Tibial artery (tissue), 4 donors: Measurements from ENCODE around the gene C4A.

ENCODE experiments used
- DNase-seq, 2 donors: peaks; one replicate each; pipeline ENCODE4 v3.0.0-alpha.2; 2019
- H3K27ac ChIP-seq, 2 donors: fragments of 200-600 bp; sonication (generic) in 1 of 2; 1 replicate in 1 of 2; 2 replicates in 1 of 2; pipeline ENCODE4 v1.5.1; 2018 to 2019; ENCODE audit warnings: mild to moderate bottlenecking in 1 of 2
- H3K27me3 ChIP-seq, 2 donors: fragments of 200-600 bp; sonication (generic) in 1 of 2; one replicate each; pipeline versions ENCODE4 v1.5.1 to v1.6.0; 2016 to 2019
- H3K36me3 ChIP-seq, 3 donors: fragments of 200-600 bp; sonication (generic) in 2 of 3; one replicate each; pipeline ENCODE4 v1.5.1; 2016 to 2019; ENCODE audit warnings: mild to moderate bottlenecking in 2 of 3
- H3K4me1 ChIP-seq, 4 donors: fragments of 200-600 bp; sonication (generic) in 2 of 4; 1 replicate in 3 of 4; 2 replicates in 1 of 4; pipeline ENCODE4 v1.5.1; 2016 to 2019
- H3K4me3 ChIP-seq, 2 donors: fragments of 200-600 bp; sonication (generic) in 1 of 2; 1 replicate in 1 of 2; 2 replicates in 1 of 2; pipeline ENCODE4 v1.5.1; 2018 to 2019; ENCODE audit warnings: mild to moderate bottlenecking in 2 of 2
- H3K9me3 ChIP-seq, 3 donors: fragments of 200-600 bp; sonication (generic) in 1 of 3; one replicate each; pipeline ENCODE4 v1.5.1; 2016 to 2019
- intact Hi-C: fragments of 100-400 bp; cut with DNase I; formaldehyde crosslinking; loops from one replicate; pipeline ENCODE4 v1.15.0; 2023; ENCODE audit warnings: low total_unique reads
- TF ChIP-seq, protein P1 (sequence below), 2 experiments: fragments of 200-600 bp in 1 of 2; fragments of 450-650 bp in 1 of 2; IDR thresholded peaks; one replicate each; pipeline ENCODE4 v1.5.1; 2017 to 2019; ENCODE audit warnings: antibody characterized with exemption in 2 of 2, mild to moderate bottlenecking in 1 of 2, moderate library complexity in 1 of 2

The C4A gene

GRCh38 chr6:31954511-31954910 lies 27.3 kb upstream of the C4A start:
- Histone ChIP-seq H3K36me3 (peaks cover 50 to 69% (median 55%) of the 10 kb centered on the region in 3 donors), H3K4me1 (peaks cover 0 to 19% (median 16%) of the 10 kb centered on the region in 4 donors), H3K9me3 (no peaks in the 10 kb centered on the region), H3K27ac (no peak overlapping the region), H3K27me3 (no peaks in the 10 kb centered on the region), H3K4me3 (no peak overlapping the region)
- TF ChIP-seq, protein P1, sequence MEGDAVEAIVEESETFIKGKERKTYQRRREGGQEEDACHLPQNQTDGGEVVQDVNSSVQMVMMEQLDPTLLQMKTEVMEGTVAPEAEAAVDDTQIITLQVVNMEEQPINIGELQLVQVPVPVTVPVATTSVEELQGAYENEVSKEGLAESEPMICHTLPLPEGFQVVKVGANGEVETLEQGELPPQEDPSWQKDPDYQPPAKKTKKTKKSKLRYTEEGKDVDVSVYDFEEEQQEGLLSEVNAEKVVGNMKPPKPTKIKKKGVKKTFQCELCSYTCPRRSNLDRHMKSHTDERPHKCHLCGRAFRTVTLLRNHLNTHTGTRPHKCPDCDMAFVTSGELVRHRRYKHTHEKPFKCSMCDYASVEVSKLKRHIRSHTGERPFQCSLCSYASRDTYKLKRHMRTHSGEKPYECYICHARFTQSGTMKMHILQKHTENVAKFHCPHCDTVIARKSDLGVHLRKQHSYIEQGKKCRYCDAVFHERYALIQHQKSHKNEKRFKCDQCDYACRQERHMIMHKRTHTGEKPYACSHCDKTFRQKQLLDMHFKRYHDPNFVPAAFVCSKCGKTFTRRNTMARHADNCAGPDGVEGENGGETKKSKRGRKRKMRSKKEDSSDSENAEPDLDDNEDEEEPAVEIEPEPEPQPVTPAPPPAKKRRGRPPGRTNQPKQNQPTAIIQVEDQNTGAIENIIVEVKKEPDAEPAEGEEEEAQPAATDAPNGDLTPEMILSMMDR (IDR thresholded peaks at IDR 0.05) = no peak
- intact Hi-C loops = loop anchor here (5.0 kb wide), 1 partner anchor 47 kb away; no protein-coding TSS in a partner anchor
- no peak for DNase-seq

DNA sequence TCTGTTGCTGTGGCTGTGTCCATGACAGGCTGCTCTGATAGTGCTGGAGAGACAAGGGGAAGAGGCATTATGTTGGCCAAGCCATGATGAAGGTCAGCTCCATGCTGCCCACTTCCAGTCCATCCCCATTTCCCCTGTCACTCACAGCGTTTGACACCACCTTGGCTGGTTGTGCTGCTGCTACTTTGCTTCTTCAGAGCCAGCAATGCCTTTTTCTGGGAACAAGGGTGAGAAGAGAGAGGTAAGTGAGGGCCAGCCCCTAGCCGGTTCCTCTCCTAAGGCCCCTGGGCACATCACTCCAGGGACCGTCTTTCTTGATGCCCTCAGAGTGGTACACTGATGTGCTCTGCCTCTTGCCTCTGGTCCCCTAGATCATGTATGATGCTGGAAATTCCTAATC lies 25.1 kb upstream of the C4A start:
- Histone ChIP-seq H3K27me3 (no peaks in the 10 kb centered on the region), H3K4me1 (peaks cover 0 to 27% (median 21%) of the 10 kb centered on the region in 4 donors), H3K36me3 (peaks cover 58 to 70% (median 59%) of the 10 kb centered on the region in 3 donors), H3K4me3 (no peak overlapping the region), H3K27ac (no peak overlapping the region), H3K9me3 (no peaks in the 10 kb centered on the region)
- TF ChIP-seq, protein P1 (IDR thresholded peaks at IDR 0.05) = no peak
- no peak for DNase-seq
- intact Hi-C loops = no loop called here

DNA sequence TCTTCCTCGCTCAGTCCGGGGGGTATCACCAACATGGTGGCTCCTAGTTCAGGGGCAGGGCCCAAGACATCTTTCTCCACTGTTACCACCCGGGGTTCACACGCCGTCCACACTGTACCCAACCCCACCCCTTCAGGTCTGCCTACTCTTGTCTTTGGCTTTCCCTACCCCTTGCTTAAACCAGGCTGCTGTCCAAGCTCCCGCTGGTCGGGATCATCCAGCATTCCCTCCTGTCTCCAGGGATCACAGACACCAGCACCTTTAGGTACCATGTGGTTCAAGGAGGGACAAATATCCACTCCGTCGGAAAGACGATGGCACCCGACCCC lies 23.5 kb upstream of the C4A start:
- Histone ChIP-seq H3K27ac (peak overlapping the region; percentile 88 to 94), H3K9me3 (no peaks in the 10 kb centered on the region), H3K36me3 (peaks cover 58 to 70% (median 66%) of the 10 kb centered on the region in 3 donors), H3K4me3 (peak overlapping the region; percentile 77 to 87), H3K4me1 (peaks cover 0 to 27% (median 21%) of the 10 kb centered on the region in 4 donors), H3K27me3 (no peaks in the 10 kb centered on the region)
- intact Hi-C loops = no loop called here
- TF ChIP-seq, protein P1 (IDR thresholded peaks at IDR 0.05) = no peak
- DNase-seq = no peak

DNA sequence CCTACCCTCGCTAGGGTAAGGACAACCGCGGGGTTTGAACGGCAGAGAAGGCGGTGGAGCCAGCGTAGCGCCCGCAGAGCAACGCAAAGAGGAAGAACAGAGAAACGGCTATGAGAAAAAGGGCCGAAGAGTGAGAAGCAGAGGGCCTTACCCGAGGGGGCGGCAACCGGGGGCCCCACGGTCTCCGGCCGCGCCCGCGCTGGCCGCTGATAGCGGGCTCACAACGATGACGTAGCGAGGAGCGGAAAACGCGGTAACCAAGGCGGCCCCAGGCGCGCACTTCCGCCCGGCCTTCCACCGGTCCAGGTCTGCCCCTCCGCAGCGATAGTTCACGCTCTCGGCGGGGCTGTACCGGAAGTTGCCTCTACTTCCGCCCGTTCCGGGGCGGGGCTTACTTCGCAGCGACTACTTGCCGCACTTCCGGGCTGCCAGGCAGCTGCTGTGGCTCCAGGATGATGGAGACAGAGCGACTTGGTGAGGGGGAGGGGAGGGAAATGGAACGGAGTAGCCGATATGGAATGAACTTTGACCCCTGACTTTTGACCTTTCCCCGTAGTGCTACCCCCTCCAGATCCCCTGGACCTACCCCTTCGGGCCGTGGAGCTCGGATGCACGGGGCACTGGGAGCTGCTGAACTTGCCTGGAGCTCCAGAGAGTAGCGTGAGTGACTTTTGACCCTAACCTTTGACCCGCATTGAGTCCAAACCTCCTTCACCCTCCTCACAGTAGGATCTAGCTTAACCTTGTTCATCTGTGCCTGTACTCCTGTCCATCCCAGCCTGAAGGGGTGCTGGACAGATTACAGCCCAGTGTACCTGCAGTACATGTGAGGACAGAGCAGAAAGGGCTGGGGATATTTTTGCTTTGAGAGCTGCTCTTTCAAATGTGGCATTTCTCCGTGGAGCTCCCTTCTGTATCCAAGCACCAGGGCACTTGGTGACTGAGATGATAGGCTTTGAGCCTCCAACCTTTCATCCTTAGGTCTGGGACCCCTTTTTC lies 22.8 kb upstream of the C4A start, which contains the start of the genes NELFE and SKIC2:
Gene NELFE, minus strand, starts transcription at position 231 of the 999 bp plus-strand sequence. CDS start 525 bp downstream, outside the sequence.
Gene SKIC2, plus strand, starts transcription at position 435 of the 999 bp plus-strand sequence. Its CDS starts 18 bp downstream, at position 453.
- H3K4me3 ChIP-seq = peak within 1 kb of the TSS; percentile 77 to 87
- H3K27ac ChIP-seq = peak within 1 kb of the TSS; percentile 88 to 94
- intact Hi-C loops = no loop called here
- H3K9me3 ChIP-seq = no peaks in the 10 kb centered on the region
- peaks cover 58 to 70% (median 66%) of the 10 kb centered on the region in 3 donors for H3K36me3 ChIP-seq
- no peaks in the 10 kb centered on the region for H3K27me3 ChIP-seq
- H3K4me1 ChIP-seq = peaks cover 0 to 27% (median 21%) of the 10 kb centered on the region in 4 donors
- peak; percentile 96 to 99 for DNase-seq
- TF ChIP-seq, protein P1 (IDR thresholded peaks at IDR 0.05) = no peak

DNA sequence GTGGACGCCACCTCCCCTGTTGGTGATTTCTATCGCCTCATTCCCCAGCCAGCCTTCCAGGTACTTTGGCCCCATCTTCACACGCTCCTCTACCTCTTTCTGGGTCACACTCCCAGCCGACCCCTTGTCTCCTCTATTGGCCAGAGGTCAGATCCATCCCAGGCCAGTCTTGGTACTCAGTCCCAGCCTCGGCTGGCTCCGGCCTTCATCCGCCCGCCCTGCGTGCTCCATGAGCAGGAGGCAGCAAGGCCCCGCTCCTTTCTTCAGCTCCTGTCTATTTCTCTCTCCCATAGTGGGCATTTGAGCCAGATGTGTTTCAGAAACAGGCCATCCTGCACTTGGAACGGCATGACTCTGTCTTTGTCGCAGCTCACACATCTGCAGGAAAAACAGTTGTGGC lies 20.2 kb upstream of the C4A start:
- intact Hi-C loops = no loop called here
- H3K27ac ChIP-seq = no peak overlapping the region
- DNase-seq = no peak
- H3K9me3 ChIP-seq = no peaks in the 10 kb centered on the region
- H3K36me3 ChIP-seq = peaks cover 52 to 70% (median 66%) of the 10 kb centered on the region in 3 donors
- TF ChIP-seq, protein P1 (IDR thresholded peaks at IDR 0.05) = no peak
- H3K4me3 ChIP-seq = no peak overlapping the region
- H3K4me1 ChIP-seq = peaks cover 0 to 27% (median 21%) of the 10 kb centered on the region in 4 donors
- H3K27me3 ChIP-seq = no peaks in the 10 kb centered on the region
